HepG2 (cell line): ENCODE data around the gene TSC1. TPM values are rescaled to one million over a fixed set of nuclear protein-coding genes. Genes with fewer than 3 reads are reported as not detected.
A peak's percentile ranks its signal among the peaks of the same experiment; 100 is the strongest.

Experiments
- ATAC-seq: fragments of 200-7000 bp; cut with Tn5 transposase; 3 replicates; pipeline ENCODE4 v1.9.1; 2020; ENCODE audit warnings: mild to moderate bottlenecking, moderate library complexity
- BruUV-seq: library from RNA; stranded (reverse); fragments of 400-500 nt; replicated peaks from 2 replicates; lab custom pipeline; 2021; lab: Mats Ljungman, UMichigan
- CTCF ChIA-PET: fragments of 300-600 bp; formaldehyde crosslinking; extraction: SDS; loops from one replicate; lab custom pipeline; 2021; ENCODE audit warnings: low total read pairs, inconsistent platforms, low intra/inter-chr PET ratio; lab: Yijun Ruan, JAX
- POLR2A ChIA-PET: fragments of 350-600 bp; sonication (Branson Sonifier 250); formaldehyde crosslinking; loops from one replicate; lab custom pipeline; 2020; ENCODE audit warnings: antibody characterized with exemption, inconsistent platforms; lab: Yijun Ruan, JAX
- DNase-seq: peaks from one replicate; pipeline ENCODE4 v3.0.0-alpha.2; 2015; ENCODE audit warnings: low spot score
- FAIRE-seq: peaks from 3 replicates; lab custom pipeline; 2011; peaks lifted over from hg19 to GRCh38; lab: Jason Lieb, UNC
- H2AFZ ChIP-seq: one replicate; pipeline ENCODE4 v1.6.1; 2011; ENCODE audit warnings: low read length, inconsistent platforms
- H3K27ac ChIP-seq: fragments of 300-600 bp; 3 replicates; pipeline ENCODE4 v1.8.0; 2011; ENCODE audit warnings: mixed run types, mild to moderate bottlenecking, mixed read lengths, low read length, inconsistent platforms; ENCODE audit not compliant: insufficient read depth; ENCODE audit errors: extremely low read length
- H3K27me3 ChIP-seq, 2 experiments: fragments of 200-600 bp in 1 of 2; 2 replicates in 1 of 2; 3 replicates in 1 of 2; pipeline versions ENCODE4 v1.6.0 to v1.8.0; 2011; ENCODE audit warnings: low read length in 2 of 2, mild to moderate bottlenecking in 2 of 2, moderate library complexity in 2 of 2, inconsistent platforms in 1 of 2; ENCODE audit not compliant: insufficient read depth in 2 of 2, control insufficient read depth in 1 of 2
- H3K36me3 ChIP-seq, 2 experiments: fragments of 200-600 bp in 1 of 2; replicated peaks in 1 of 2; 2 replicates in 1 of 2; 3 replicates in 1 of 2; pipeline versions ENCODE4 v1.5.1 to v1.8.0; 2011; ENCODE audit warnings: low read length in 2 of 2, inconsistent platforms in 1 of 2; ENCODE audit not compliant: insufficient read depth in 2 of 2, control insufficient read depth in 1 of 2
- H3K4me1 ChIP-seq: 2 replicates; pipeline ENCODE4 v1.5.1; 2012; ENCODE audit warnings: low read length, inconsistent platforms; ENCODE audit not compliant: insufficient read depth
- H3K4me2 ChIP-seq: 2 replicates; pipeline ENCODE4 v1.6.0; 2011; ENCODE audit warnings: low read depth, low read length, inconsistent platforms
- H3K4me3 ChIP-seq, 3 experiments: fragments of 200-600 bp in 1 of 3; sonication (generic), shearing (Covaris generic) in 1 of 3; replicated peaks in 1 of 3; 2 replicates each; pipeline ENCODE4 v1.5.1; 2011 to 2016; ENCODE audit warnings: low read length in 3 of 3, inconsistent platforms in 2 of 3, low read depth in 2 of 3, mild to moderate bottlenecking in 2 of 3, control low read depth in 1 of 3, mixed read lengths in 1 of 3; ENCODE audit not compliant: insufficient read depth in 1 of 3
- H3K79me2 ChIP-seq: one replicate; pipeline ENCODE4 v1.6.1; 2011; ENCODE audit warnings: low read length, inconsistent platforms; ENCODE audit not compliant: insufficient read depth
- H3K9ac ChIP-seq: 2 replicates; pipeline ENCODE4 v1.6.0; 2011; ENCODE audit warnings: mild to moderate bottlenecking, low read depth, low read length, inconsistent platforms; ENCODE audit not compliant: insufficient read depth
- H3K9me3 ChIP-seq: 2 replicates; pipeline ENCODE4 v1.5.1; 2012; ENCODE audit warnings: mild to moderate bottlenecking, low read length
- H4K20me1 ChIP-seq: 2 replicates; pipeline ENCODE4 v1.6.0; 2011; ENCODE audit warnings: inconsistent platforms, mild to moderate bottlenecking, low read length, moderate library complexity; ENCODE audit not compliant: insufficient read depth
- ADNP ChIP-seq: sonication (generic); formaldehyde crosslinking; IDR thresholded peaks from 2 replicates; pipeline ENCODE4 v1.4.0; 2020; ENCODE audit warnings: missing genetic modification reagents
- CHD4 ChIP-seq: fragments of 200-600 bp; sonication (generic); IDR thresholded peaks from 2 replicates; pipeline ENCODE4 v1.7.0; 2017; ENCODE audit warnings: mild to moderate bottlenecking, low read length, borderline replicate concordance
- CREBL2 ChIP-seq: sonication (generic); formaldehyde crosslinking; IDR thresholded peaks from 2 replicates; pipeline ENCODE4 v1.8.1; 2023; ENCODE audit warnings: missing genetic modification reagents, mild to moderate bottlenecking, borderline replicate concordance
- HDAC2 ChIP-seq: sonication (generic); formaldehyde crosslinking; IDR thresholded peaks from 2 replicates; pipeline ENCODE4 v1.4.0; 2020; ENCODE audit warnings: missing genetic modification reagents
- HOXD1 ChIP-seq: sonication (generic); formaldehyde crosslinking; IDR thresholded peaks from 2 replicates; pipeline ENCODE4 v1.5.0; 2020; ENCODE audit warnings: missing genetic modification reagents
- IRF1 ChIP-seq: sonication (generic); formaldehyde crosslinking; IDR thresholded peaks from 2 replicates; pipeline ENCODE4 v1.4.0; 2020; ENCODE audit warnings: low read depth, mild to moderate bottlenecking, missing genetic modification reagents
- KDM1A ChIP-seq: IDR thresholded peaks from 2 replicates; pipeline ENCODE4 v1.6.1; 2016; ENCODE audit warnings: missing compliant biosample characterization
- RCOR2 ChIP-seq: IDR thresholded peaks from 2 replicates; pipeline ENCODE4 v1.6.1; 2016; ENCODE audit warnings: missing biosample characterization, missing genetic modification reagents
- ZC3H4 ChIP-seq: sonication (generic); formaldehyde crosslinking; IDR thresholded peaks from 2 replicates; pipeline ENCODE4 v1.4.0; 2020; ENCODE audit warnings: missing genetic modification reagents, borderline replicate concordance
- ZKSCAN8 ChIP-seq: IDR thresholded peaks from 2 replicates; pipeline ENCODE4 v1.6.1; 2016; ENCODE audit warnings: borderline replicate concordance, missing genetic modification reagents, missing compliant biosample characterization
- ZMYM3 ChIP-seq: sonication (generic); formaldehyde crosslinking; IDR thresholded peaks from 2 replicates; pipeline ENCODE4 v1.5.1; 2020; ENCODE audit warnings: mild to moderate bottlenecking, missing genetic modification reagents
- ZNF337 ChIP-seq: sonication (generic); formaldehyde crosslinking; IDR thresholded peaks from 2 replicates; pipeline ENCODE4 v1.5.1; 2020; ENCODE audit warnings: missing genetic modification reagents, low read depth, mild to moderate bottlenecking, borderline replicate concordance
- ZNF501 ChIP-seq: sonication (generic); formaldehyde crosslinking; IDR thresholded peaks from 2 replicates; pipeline ENCODE4 v1.5.1; 2020; ENCODE audit warnings: mild to moderate bottlenecking, moderate library complexity, missing genetic modification reagents
- ZNF556 ChIP-seq: sonication (generic); formaldehyde crosslinking; IDR thresholded peaks from 2 replicates; pipeline ENCODE4 v1.4.0; 2020; ENCODE audit warnings: mild to moderate bottlenecking, missing genetic modification reagents, borderline replicate concordance
- ZNF629 ChIP-seq: sonication (generic); formaldehyde crosslinking; conservative IDR thresholded peaks from 2 replicates; pipeline ENCODE4 v1.5.0; 2020; ENCODE audit warnings: missing genetic modification reagents
- ZNF660 ChIP-seq: sonication (generic); formaldehyde crosslinking; IDR thresholded peaks from 2 replicates; pipeline ENCODE4 v1.5.1; 2020; ENCODE audit warnings: mild to moderate bottlenecking, low read depth, missing genetic modification reagents, borderline replicate concordance
- ZNF674 ChIP-seq: sonication (generic); formaldehyde crosslinking; IDR thresholded peaks from 2 replicates; pipeline ENCODE4 v1.5.0; 2020; ENCODE audit warnings: low read depth, mild to moderate bottlenecking, missing genetic modification reagents
- WGBS: methylation state at CpG from one replicate; pipeline ENCODE4 v1.1.6; 2017; ENCODE audit warnings: low lambda C conversion rate; 5-methylcytosine and 5-hydroxymethylcytosine counted together
- in situ Hi-C: cut with HindIII; loops from 2 replicates; pipeline ENCODE4 v1.10.0; 2017; ENCODE audit warnings: low pct_unique_long_range_greater_than_20kb; ENCODE audit not compliant: extremely low pct_ligation_motif_present
- intact Hi-C: fragments of 100-400 bp; cut with micrococcal nuclease; formaldehyde crosslinking; loops from one replicate; pipeline ENCODE4 v1.10.0; 2022; ENCODE audit not compliant: unreplicated experiment
- polyA plus RNA-seq, 8 experiments: library from polyadenylated mRNA; depleted of rRNA in 3 of 8; stranded (reverse) in 7 of 8; unstranded in 1 of 8; fragments of >200 nt; fragmentation: Illumina TruSeq in 4 of 8; extraction: Trizol in 4 of 8; gene quantifications; 2 replicates each; pipeline versions ENCODE4 v1.2.1 to v1.2.3, GENCODE V29; 2011 to 2016; ENCODE audit warnings: low read depth in 4 of 8, missing spikeins in 1 of 8, mixed read lengths in 1 of 8; ENCODE audit not compliant: insufficient read depth in 1 of 8
- total RNA-seq, 5 experiments: library from RNA; depleted of rRNA; stranded (reverse); fragments of >200 nt; fragmentation: Illumina TruSeq; extraction: Trizol; gene quantifications; 2 replicates each; pipeline ENCODE4 v1.2.3, GENCODE V29; 2016; ENCODE audit warnings: low read depth in 1 of 5
- TF ChIP-seq, protein P1 (sequence below): sonication (generic); formaldehyde crosslinking; IDR thresholded peaks from 2 replicates; pipeline ENCODE4 v1.4.0; 2020; ENCODE audit warnings: mild to moderate bottlenecking, missing genetic modification reagents

TSC1 gene
- total and polyA plus RNA-seq, 2 of the 13 experiments (the other 11 are each of a cell fraction or from before 2014, with no cell fraction given) = 31.6 to 66.1 TPM

DNA sequence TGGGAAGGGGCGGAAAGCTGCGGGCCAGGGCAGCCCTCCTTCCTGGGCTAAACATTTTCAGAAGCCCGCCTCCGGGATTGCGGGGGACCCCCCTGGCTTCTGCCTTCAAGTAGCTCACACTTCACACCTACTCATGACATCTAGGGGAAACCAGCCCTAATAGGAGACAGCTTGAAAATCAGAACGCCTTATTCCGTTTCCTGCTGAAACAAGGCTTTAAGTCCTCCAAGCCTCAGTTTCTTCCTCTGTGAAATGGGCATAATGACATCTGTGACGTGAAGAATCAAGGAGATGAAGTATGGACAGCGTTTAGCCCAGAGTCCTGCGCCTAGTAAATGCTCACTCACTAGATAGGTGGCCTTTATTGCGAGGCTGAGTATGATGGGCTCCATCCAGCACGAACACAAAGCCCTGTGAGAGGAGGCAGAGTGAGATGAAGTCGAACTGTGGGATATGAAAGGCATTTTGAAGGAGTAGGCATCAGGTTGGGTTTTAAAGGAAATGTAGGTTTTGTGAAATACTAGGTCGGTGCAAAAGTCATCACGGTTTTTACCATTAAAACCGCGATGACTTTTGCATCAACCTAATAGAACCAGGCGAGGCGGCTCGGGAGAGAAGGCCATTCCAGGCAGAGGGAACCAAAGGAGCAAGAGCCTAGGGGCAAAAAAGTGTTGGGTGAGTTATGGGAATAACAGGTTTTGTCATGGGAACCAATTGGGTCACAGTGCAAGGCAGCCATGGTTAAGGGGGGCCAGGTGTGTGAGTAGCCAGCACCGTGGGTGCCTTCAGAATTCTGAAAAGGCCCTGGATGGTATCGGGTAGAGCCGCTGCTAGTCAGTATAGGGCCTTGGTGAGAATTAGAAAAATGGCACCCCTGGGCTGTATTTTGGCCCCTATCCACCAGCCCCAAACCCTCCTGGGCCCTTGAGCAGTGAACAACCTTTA is 1.0 kb upstream of the TSC1 start:
- Histone ChIP-seq H3K4me3 (peak overlapping the region; percentile 86 to 100 (median 95)), H3K9ac (peak overlapping the region; percentile 97), H3K36me3 (no peaks in the 10 kb centered on the region; a peak in 1 of 5 replicates), H4K20me1 (no peaks in the 10 kb centered on the region; the same call in 1 of the 2 replicates)
- in situ Hi-C loops (no loop called here), intact Hi-C loops (no loop called here)
- no peak for DNase-seq
- 81% methylated on average over 18 of the region's 23 CpGs for WGBS
- POLR2A ChIA-PET = interaction anchor here (1.0 to 2.3 kb wide), 7 partner anchors 9 to 276 kb away, joined by 3 to 16 read pairs (median 4); partner anchors contain the start of genes DDX31, GTF3C4 and GTF3C5
- TF ChIP-seq ZNF660 (CRISPR knock-in tag) = no peak
- no peak for TF ChIP-seq ZKSCAN8 (CRISPR knock-in tag)
- TF ChIP-seq ADNP = peak; percentile 93
- 0 out of 2 replicates have a peak, but pooled peaks have one; percentile 41 for TF ChIP-seq ZNF556 (CRISPR knock-in tag)
- TF ChIP-seq CREBL2 = no peak
- TF ChIP-seq, protein P1, sequence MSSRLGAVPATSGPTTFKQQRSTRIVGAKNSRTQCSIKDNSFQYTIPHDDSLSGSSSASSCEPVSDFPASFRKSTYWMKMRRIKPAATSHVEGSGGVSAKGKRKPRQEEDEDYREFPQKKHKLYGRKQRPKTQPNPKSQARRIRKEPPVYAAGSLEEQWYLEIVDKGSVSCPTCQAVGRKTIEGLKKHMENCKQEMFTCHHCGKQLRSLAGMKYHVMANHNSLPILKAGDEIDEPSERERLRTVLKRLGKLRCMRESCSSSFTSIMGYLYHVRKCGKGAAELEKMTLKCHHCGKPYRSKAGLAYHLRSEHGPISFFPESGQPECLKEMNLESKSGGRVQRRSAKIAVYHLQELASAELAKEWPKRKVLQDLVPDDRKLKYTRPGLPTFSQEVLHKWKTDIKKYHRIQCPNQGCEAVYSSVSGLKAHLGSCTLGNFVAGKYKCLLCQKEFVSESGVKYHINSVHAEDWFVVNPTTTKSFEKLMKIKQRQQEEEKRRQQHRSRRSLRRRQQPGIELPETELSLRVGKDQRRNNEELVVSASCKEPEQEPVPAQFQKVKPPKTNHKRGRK (CRISPR knock-in tag) = no peak
- peak; percentile 98 for TF ChIP-seq KDM1A (CRISPR knock-in tag)
- 0 out of 2 replicates have a peak, but pooled peaks have one; percentile 57 for TF ChIP-seq ZC3H4
- TF ChIP-seq CHD4 = peak; percentile 97
- TF ChIP-seq ZNF674 (CRISPR knock-in tag) = 0 out of 2 replicates have a peak, but pooled peaks have one; percentile 39
- no peak for TF ChIP-seq HOXD1 (CRISPR knock-in tag)
- peak; percentile 69; the same call in 1 of the 2 replicates for TF ChIP-seq ZNF337
- peak; percentile 99 for TF ChIP-seq ZNF629 (CRISPR knock-in tag)
- 0 out of 2 replicates have a peak, but pooled peaks have one; percentile 15 for TF ChIP-seq IRF1 (CRISPR knock-in tag)
- peak; percentile 57; the same call in 1 of the 2 replicates for TF ChIP-seq HDAC2 (CRISPR knock-in tag)
- TF ChIP-seq RCOR2 (CRISPR knock-in tag) = peak; percentile 73
- TF ChIP-seq ZNF501 = 0 out of 2 replicates have a peak, but pooled peaks have one; percentile 8
- peak; percentile 99 for TF ChIP-seq ZMYM3 (CRISPR knock-in tag)
- TF ChIP-seq, all 625 proteins: peak for 13
- TSS peak; percentile 93 for BruUV-seq
- Histone ChIP-seq H2AFZ (peak overlapping the region; percentile 70), H3K9me3 (no peaks in the 10 kb centered on the region), H3K4me2 (peak overlapping the region; percentile 81), H3K27me3 (peaks cover 0 to 4% of the 10 kb centered on the region in 2 experiments; a peak in 2 of 5 replicates), H3K4me1 (peaks cover 62% of the 10 kb centered on the region), H3K27ac (peak overlapping the region; percentile 99), H3K79me2 (peaks cover 40% of the 10 kb centered on the region)
- ATAC-seq = no peak
- no peak for FAIRE-seq
- CTCF ChIA-PET = no interaction called here
